Endothelial cell (in vitro differentiated cells): ENCODE measurements around the gene KIAA1191. TPM values are rescaled to one million over a fixed set of nuclear protein-coding genes. Genes with fewer than 3 reads are reported as not detected.

Experiments used
- DNase-seq: peaks from one replicate; pipeline ENCODE4 v3.0.0; 2021; ENCODE audit warnings: low spot score
- H3K27ac Mint-ChIP-seq: one replicate; pipeline ENCODE4 v1.8.0; 2021; ENCODE audit warnings: mixed read lengths, inconsistent platforms; ENCODE audit not compliant: unreplicated experiment
- H3K27me3 Mint-ChIP-seq: one replicate; pipeline ENCODE4 v1.8.0; 2021; ENCODE audit warnings: mild to moderate bottlenecking, moderate library complexity, mixed read lengths, inconsistent platforms; ENCODE audit not compliant: unreplicated experiment
- H3K36me3 Mint-ChIP-seq: one replicate; pipeline ENCODE4 v1.8.0; 2021; ENCODE audit warnings: mild to moderate bottlenecking, low read depth, mixed read lengths, inconsistent platforms; ENCODE audit not compliant: unreplicated experiment
- H3K4me1 Mint-ChIP-seq: one replicate; pipeline ENCODE4 v1.8.0; 2021; ENCODE audit warnings: mild to moderate bottlenecking, mixed read lengths, inconsistent platforms; ENCODE audit not compliant: unreplicated experiment
- H3K4me3 Mint-ChIP-seq: one replicate; pipeline ENCODE4 v1.8.0; 2021; ENCODE audit warnings: mild to moderate bottlenecking, mixed read lengths, inconsistent platforms; ENCODE audit not compliant: unreplicated experiment
- H3K9me3 Mint-ChIP-seq: one replicate; pipeline ENCODE4 v1.8.0; 2021; ENCODE audit warnings: mixed read lengths, inconsistent platforms; ENCODE audit not compliant: unreplicated experiment
- CTCF ChIP-seq: fragments of 200-600 bp; sonication (generic); IDR thresholded peaks from one replicate; pipeline ENCODE4 v1.5.0; 2021; ENCODE audit warnings: antibody characterized with exemption; ENCODE audit not compliant: unreplicated experiment
- total RNA-seq: library from RNA; stranded (reverse); fragmentation: NEBNext Ultra II Directional; extraction: Animal tissue kit (Norgen Biotek cat#: 25700); gene quantifications from one replicate; pipeline ENCODE4 v1.2.1, GENCODE V29; 2021; ENCODE audit not compliant: unreplicated experiment

KIAA1191 gene
- total RNA-seq, 1 donor from 2014 or later: 122 TPM

- peak; percentile 95 for DNase-seq
- Mint-ChIP-seq H3K9me3 (no peaks in the 10 kb centered on the region), H3K27ac (peak within 1 kb of the TSS; percentile 96), H3K4me1 (peaks cover 14% of the 10 kb centered on the region), H3K4me3 (peak within 1 kb of the TSS; percentile 98), H3K27me3 (peaks cover 5% of the 10 kb centered on the region), H3K36me3 (peaks cover 11% of the 10 kb centered on the region)
- no peak for TF ChIP-seq CTCF
Observed at GRCh38 chr5:176388444-176389134, 27.0 kb upstream of the KIAA1191 start, which contains the start of the genes HIGD2A and NOP16. Gene HIGD2A, plus strand, starts transcription at chr5:176388751. Its CDS starts 69 bp downstream, at chr5:176388820. Gene NOP16, minus strand, starts transcription at chr5:176388598. Its CDS starts 59 bp downstream, at chr5:176388539.

GRCh38 chr5:176388003-176388443 lies 26.5 kb upstream of the KIAA1191 start:
- Mint-ChIP-seq H3K4me3 (peak overlapping the region; percentile 98), H3K4me1 (peaks cover 14% of the 10 kb centered on the region), H3K9me3 (no peaks in the 10 kb centered on the region), H3K36me3 (peaks cover 11% of the 10 kb centered on the region), H3K27ac (peak overlapping the region; percentile 96), H3K27me3 (peaks cover 5% of the 10 kb centered on the region)
- no peak for TF ChIP-seq CTCF
- DNase-seq: peak; percentile 22

- DNase-seq: no peak
- Mint-ChIP-seq H3K27ac (peak overlapping the region; percentile 88), H3K4me1 (peaks cover 14% of the 10 kb centered on the region), H3K9me3 (no peaks in the 10 kb centered on the region), H3K36me3 (peaks cover 11% of the 10 kb centered on the region), H3K4me3 (peak overlapping the region; percentile 98), H3K27me3 (peaks cover 5% of the 10 kb centered on the region)
- no peak for TF ChIP-seq CTCF
Observed at GRCh38 chr5:176387384-176387925, 25.9 kb upstream of the KIAA1191 start.

GRCh38 chr5:176386491-176386890 lies 24.9 kb upstream of the KIAA1191 start:
- H3K27me3 Mint-ChIP-seq: peaks cover 5% of the 10 kb centered on the region
- peaks cover 11% of the 10 kb centered on the region for H3K36me3 Mint-ChIP-seq

More at GRCh38 chr5:176386491-176386890, 24.9 kb upstream of the KIAA1191 start:
- H3K27ac Mint-ChIP-seq: peak overlapping the region; percentile 37
- peaks cover 14% of the 10 kb centered on the region for H3K4me1 Mint-ChIP-seq
- TF ChIP-seq CTCF: no peak
- H3K4me3 Mint-ChIP-seq: no peak overlapping the region
- no peak for DNase-seq
- H3K9me3 Mint-ChIP-seq: no peaks in the 10 kb centered on the region
